GM12878 (cell line): ENCODE results near the gene BBS5. TPM values are rescaled to one million over a fixed set of nuclear protein-coding genes. Genes with fewer than 3 reads are reported as not detected.

ENCODE experiments used
- ATAC-seq: fragments of 200-7000 bp; cut with Tn5 transposase; 3 replicates; pipeline ENCODE4 v1.9.1; 2020; ENCODE audit warnings: mild to moderate bottlenecking, moderate library complexity
- BruUV-seq: library from RNA; stranded (reverse); fragments of 400-500 nt; replicated peaks from 2 replicates; lab custom pipeline; 2021; lab: Mats Ljungman, UMichigan
- CTCF ChIA-PET: fragments of 300-600 bp; sonication (Branson Sonifier 250); formaldehyde crosslinking; extraction: SDS; loops from one replicate; lab custom pipeline; 2021; ENCODE audit warnings: inconsistent platforms; lab: Yijun Ruan, JAX
- POLR2A ChIA-PET: fragments of 350-600 bp; formaldehyde crosslinking; extraction: SDS; loops from one replicate; lab custom pipeline; 2021; ENCODE audit warnings: inconsistent platforms; lab: Charles Lee
- RAD21 ChIA-PET: fragments of 300-600 bp; sonication (Branson Sonifier 250); formaldehyde crosslinking; loops from one replicate; lab custom pipeline; 2023; ENCODE audit warnings: antibody characterized with exemption; ENCODE audit not compliant: unreplicated experiment; lab: Charles Lee
- SMC1A ChIA-PET: fragments of 300-600 bp; sonication (Branson Sonifier 250); formaldehyde crosslinking; loops from one replicate; lab custom pipeline; 2023; ENCODE audit not compliant: unreplicated experiment, uncharacterized antibody; lab: Charles Lee
- DNase-seq: peaks from one replicate; pipeline ENCODE4 v3.0.0-alpha.2; 2011; ENCODE audit warnings: low read depth, low spot score
- FAIRE-seq: peaks from 3 replicates; lab custom pipeline; 2011; peaks lifted over from hg19 to GRCh38; lab: Jason Lieb, UNC
- H2AFZ ChIP-seq: 2 replicates; pipeline ENCODE4 v1.6.0; 2011; ENCODE audit warnings: low read depth, low read length, control low read depth; ENCODE audit not compliant: control insufficient read depth
- H3K27ac ChIP-seq: 2 replicates; pipeline ENCODE4 v1.5.1; 2011; ENCODE audit warnings: control low read depth; ENCODE audit not compliant: control insufficient read depth, insufficient read depth
- H3K27me3 ChIP-seq, 2 experiments: replicated peaks in 1 of 2; 2 replicates each; pipeline versions ENCODE4 v1.6.0 to v1.6.1; 2011; ENCODE audit warnings: low read length in 1 of 2; ENCODE audit not compliant: control insufficient read depth in 2 of 2, insufficient read depth in 2 of 2
- H3K36me3 ChIP-seq, 2 experiments: 2 replicates each; pipeline ENCODE4 v1.5.1; 2011; ENCODE audit warnings: low read length in 1 of 2; ENCODE audit not compliant: control insufficient read depth in 2 of 2, insufficient read depth in 2 of 2
- H3K4me1 ChIP-seq: 2 replicates; pipeline ENCODE4 v1.6.1; 2011; ENCODE audit warnings: mild to moderate bottlenecking, low read length, moderate library complexity, mixed read lengths; ENCODE audit not compliant: control insufficient read depth, insufficient read depth
- H3K4me2 ChIP-seq: 2 replicates; pipeline ENCODE4 v1.6.0; 2011; ENCODE audit warnings: control low read depth; ENCODE audit not compliant: control insufficient read depth, insufficient read depth
- H3K4me3 ChIP-seq: fragments of 200-600 bp; sonication (generic); 2 replicates; pipeline ENCODE4 v1.5.1; 2016
- H3K79me2 ChIP-seq: 2 replicates; pipeline ENCODE4 v1.6.0; 2011; ENCODE audit warnings: low read length; ENCODE audit not compliant: control insufficient read depth, insufficient read depth
- H3K9ac ChIP-seq: 2 replicates; pipeline ENCODE4 v1.8.0; 2011; ENCODE audit warnings: low read length, control low read depth, mixed read lengths; ENCODE audit not compliant: control insufficient read depth, insufficient read depth
- H3K9me3 ChIP-seq: replicated peaks from 3 replicates; pipeline ENCODE4 v1.5.1; 2011; ENCODE audit warnings: mild to moderate bottlenecking, low read length; ENCODE audit not compliant: control insufficient read depth, insufficient read depth
- H4K20me1 ChIP-seq: 2 replicates; pipeline ENCODE4 v1.6.0; 2011; ENCODE audit not compliant: control insufficient read depth, insufficient read depth
- ASH2L ChIP-seq: fragments of 300-600, 200-600 bp; sonication (generic); IDR thresholded peaks from 2 replicates; pipeline ENCODE4 v1.6.1; 2017; ENCODE audit warnings: low read depth, mild to moderate bottlenecking, borderline replicate concordance
- EED ChIP-seq: sonication (generic); IDR thresholded peaks from 2 replicates; pipeline ENCODE4 v1.6.1; 2016; ENCODE audit warnings: antibody characterized with exemption, low read depth
- MYB ChIP-seq: fragments of 150-350 bp; IDR thresholded peaks from 2 replicates; pipeline ENCODE4 v1.6.1; 2014; ENCODE audit warnings: mild to moderate bottlenecking, low read depth, low read length, borderline replicate concordance
- PBX3 ChIP-seq: IDR thresholded peaks from 2 replicates; pipeline ENCODE4 v1.6.1; 2011; ENCODE audit warnings: mild to moderate bottlenecking, low read depth, low read length, moderate library complexity; ENCODE audit not compliant: insufficient replicate concordance
- RBBP5 ChIP-seq: fragments of 200-600 bp; sonication (generic); conservative IDR thresholded peaks from 2 replicates; pipeline ENCODE4 v1.6.1; 2016
- SKIL ChIP-seq: fragments of 450-650 bp; IDR thresholded peaks from 2 replicates; pipeline ENCODE4 v1.6.1; 2017; ENCODE audit warnings: mild to moderate bottlenecking, low read depth, inconsistent platforms; ENCODE audit not compliant: poor library complexity, severe bottlenecking
- WGBS: methylation state at CpG from one replicate; pipeline ENCODE4 v1.1.6; 2016; ENCODE audit warnings: low lambda C conversion rate; ENCODE audit not compliant: insufficient replicate concordance, insufficient coverage; ENCODE audit errors: missing lambda C conversion rate; 5-methylcytosine and 5-hydroxymethylcytosine counted together
- in situ Hi-C: fragments of 300-500 bp; cut with MboI; formaldehyde crosslinking; loops from 9 replicates; pipeline ENCODE4 v1.14.3; 2018; ENCODE audit warnings: mixed read lengths
- intact Hi-C: fragments of 100-400 bp; cut with micrococcal nuclease; formaldehyde crosslinking; loops from one replicate; pipeline ENCODE4 v1.14.2; 2022; ENCODE audit not compliant: unreplicated experiment
- polyA plus RNA-seq, 11 experiments: library from polyadenylated mRNA; depleted of rRNA in 4 of 11; unstranded in 6 of 11; stranded (reverse) in 5 of 11; fragments of >200 nt; fragmentation: Nextera tagmentation in 4 of 11; fragmentation: Illumina TruSeq in 1 of 11; extraction: Ambion mirVana in 4 of 11; extraction: Trizol in 1 of 11; gene quantifications; 1 replicate in 1 of 11; 2 replicates in 10 of 11; pipeline versions ENCODE4 v1.2.1 to v1.2.3, GENCODE V29; 2011 to 2016; ENCODE audit warnings: inconsistent platforms in 2 of 11, missing spikeins in 2 of 11, low read depth in 1 of 11
- total RNA-seq, 4 experiments: library from RNA; depleted of rRNA in 3 of 4; stranded (reverse); fragments of >200 nt in 3 of 4; fragmentation: Illumina TruSeq in 1 of 4; extraction: Trizol in 1 of 4; gene quantifications; 2 replicates each; pipeline versions ENCODE4 v1.2.1 to v1.2.3, GENCODE V29; 2013 to 2021
- TF ChIP-seq, protein P1 (sequence below): fragments of 150-350 bp; IDR thresholded peaks from 2 replicates; pipeline ENCODE4 v1.6.1; 2014; ENCODE audit warnings: mild to moderate bottlenecking, low read depth, low read length

The BBS5 gene
- total and polyA plus RNA-seq, 10 of the 15 experiments (the other 5 are each of a cell fraction or from before 2014, with no cell fraction given) = 0.56 to 3.4 (median 1.6) TPM

- FAIRE-seq = no peak
- WGBS = 100% methylated on average over 3 of the region's 3 CpGs
- in situ Hi-C loops = no loop called here
Measured at GRCh38 chr2:169542433-169542832, 63.1 kb downstream of the BBS5 start.

More at GRCh38 chr2:169542433-169542832, 63.1 kb downstream of the BBS5 start:
- Histone ChIP-seq H3K79me2 (no peaks in the 10 kb centered on the region), H3K4me2 (no peak overlapping the region), H3K27me3 (no peaks in the 10 kb centered on the region), H3K4me1 (no peaks in the 10 kb centered on the region)
- POLR2A ChIA-PET = no interaction called here
- TF ChIP-seq SKIL = no peak
- TF ChIP-seq, protein P1, sequence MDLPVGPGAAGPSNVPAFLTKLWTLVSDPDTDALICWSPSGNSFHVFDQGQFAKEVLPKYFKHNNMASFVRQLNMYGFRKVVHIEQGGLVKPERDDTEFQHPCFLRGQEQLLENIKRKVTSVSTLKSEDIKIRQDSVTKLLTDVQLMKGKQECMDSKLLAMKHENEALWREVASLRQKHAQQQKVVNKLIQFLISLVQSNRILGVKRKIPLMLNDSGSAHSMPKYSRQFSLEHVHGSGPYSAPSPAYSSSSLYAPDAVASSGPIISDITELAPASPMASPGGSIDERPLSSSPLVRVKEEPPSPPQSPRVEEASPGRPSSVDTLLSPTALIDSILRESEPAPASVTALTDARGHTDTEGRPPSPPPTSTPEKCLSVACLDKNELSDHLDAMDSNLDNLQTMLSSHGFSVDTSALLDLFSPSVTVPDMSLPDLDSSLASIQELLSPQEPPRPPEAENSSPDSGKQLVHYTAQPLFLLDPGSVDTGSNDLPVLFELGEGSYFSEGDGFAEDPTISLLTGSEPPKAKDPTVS = no peak
- TF ChIP-seq PBX3 = no peak
- TF ChIP-seq ASH2L = no peak
- TF ChIP-seq RBBP5 = no peak
- TF ChIP-seq MYB = no peak
- TF ChIP-seq EED = no peak
- TF ChIP-seq, all 136 proteins: peak for 0
- no TSS peak for BruUV-seq
- CTCF ChIA-PET = no interaction called here
- no peak overlapping the region for H2AFZ ChIP-seq
- peaks cover 0 to 13% of the 10 kb centered on the region in 2 experiments; a peak in 3 of 4 replicates for H3K36me3 ChIP-seq
- RAD21 ChIA-PET = no interaction called here
- no peaks in the 10 kb centered on the region for H4K20me1 ChIP-seq
- H3K27ac ChIP-seq = no peak overlapping the region
- SMC1A ChIA-PET = no interaction called here
- no peak for DNase-seq
- no peaks in the 10 kb centered on the region for H3K9me3 ChIP-seq
- no peak overlapping the region for H3K4me3 ChIP-seq
- H3K9ac ChIP-seq = no peak overlapping the region
- no peak for ATAC-seq
- intact Hi-C loops = no loop called here
